KOPT-K1 (cell line): ENCODE results near the gene IFNL4.

Source experiments
- H3K27ac ChIP-seq: fragments of 200-600 bp; sonication (generic); 2 replicates; pipeline ENCODE4 v1.5.1; 2016; ENCODE audit warnings: antibody characterized with exemption, mild to moderate bottlenecking, low read depth, low read length; ENCODE audit not compliant: poor library complexity, severe bottlenecking
- H3K36me3 ChIP-seq: fragments of 200-600 bp; sonication (generic); 2 replicates; pipeline ENCODE4 v1.5.1; 2017; ENCODE audit warnings: antibody characterized with exemption, mild to moderate bottlenecking, low read length, moderate library complexity; ENCODE audit not compliant: insufficient read depth
- H3K9me3 ChIP-seq: fragments of 200-600 bp; sonication (generic); 2 replicates; pipeline ENCODE4 v1.5.1; 2017; ENCODE audit warnings: antibody characterized with exemption, low read length, mild to moderate bottlenecking; ENCODE audit not compliant: insufficient read depth, poor library complexity, severe bottlenecking

IFNL4 gene

GRCh38 chr19:39265321-39265916 is 16.8 kb upstream of the IFNL4 start:
- no peak overlapping the region for H3K27ac ChIP-seq
- H3K36me3 ChIP-seq = no peaks in the 10 kb centered on the region
- H3K9me3 ChIP-seq = no peaks in the 10 kb centered on the region

GRCh38 chr19:39264306-39265290 is 15.9 kb upstream of the IFNL4 start:
- Histone ChIP-seq H3K27ac (no peak overlapping the region), H3K9me3 (no peaks in the 10 kb centered on the region), H3K36me3 (no peaks in the 10 kb centered on the region)

- Histone ChIP-seq H3K36me3 (no peaks in the 10 kb centered on the region), H3K27ac (no peak overlapping the region), H3K9me3 (no peaks in the 10 kb centered on the region)
Observed at GRCh38 chr19:39263912-39264305, 15.3 kb upstream of the IFNL4 start.

- Histone ChIP-seq H3K27ac (no peak overlapping the region), H3K9me3 (no peaks in the 10 kb centered on the region), H3K36me3 (no peaks in the 10 kb centered on the region)
Observed at GRCh38 chr19:39262496-39262895, 13.8 kb upstream of the IFNL4 start.

- Histone ChIP-seq H3K27ac (no peak overlapping the region), H3K36me3 (no peaks in the 10 kb centered on the region), H3K9me3 (no peaks in the 10 kb centered on the region)
Observed at GRCh38 chr19:39261704-39262103, 13.0 kb upstream of the IFNL4 start.

GRCh38 chr19:39257227-39257626 is 8.6 kb upstream of the IFNL4 start:
- H3K9me3 ChIP-seq = no peaks in the 10 kb centered on the region
- H3K36me3 ChIP-seq = no peaks in the 10 kb centered on the region

GRCh38 chr19:39254531-39255345 is 6.1 kb upstream of the IFNL4 start:
- Histone ChIP-seq H3K9me3 (no peaks in the 10 kb centered on the region), H3K27ac (no peak overlapping the region)

More at GRCh38 chr19:39257227-39257626, 8.6 kb upstream of the IFNL4 start:
- H3K27ac ChIP-seq = no peak overlapping the region

GRCh38 chr19:39253374-39254149 is 4.9 kb upstream of the IFNL4 start:
- H3K27ac ChIP-seq = no peak overlapping the region
- H3K36me3 ChIP-seq = no peaks in the 10 kb centered on the region
- H3K9me3 ChIP-seq = no peaks in the 10 kb centered on the region

More at GRCh38 chr19:39254531-39255345, 6.1 kb upstream of the IFNL4 start:
- no peaks in the 10 kb centered on the region for H3K36me3 ChIP-seq

- Histone ChIP-seq H3K27ac (peak overlapping the region; percentile 5), H3K36me3 (no peaks in the 10 kb centered on the region), H3K9me3 (no peaks in the 10 kb centered on the region)
Observed at GRCh38 chr19:39252458-39252857, 3.8 kb upstream of the IFNL4 start.

- no peaks in the 10 kb centered on the region for H3K36me3 ChIP-seq
- no peaks in the 10 kb centered on the region for H3K9me3 ChIP-seq
- H3K27ac ChIP-seq = no peak overlapping the region
Observed at GRCh38 chr19:39251846-39252245, 3.2 kb upstream of the IFNL4 start.

- no peaks in the 10 kb centered on the region for H3K36me3 ChIP-seq
- H3K9me3 ChIP-seq = no peaks in the 10 kb centered on the region
- H3K27ac ChIP-seq = no peak overlapping the region
Observed at GRCh38 chr19:39251081-39251480, 2.4 kb upstream of the IFNL4 start.

GRCh38 chr19:39247701-39248664 is 673 bp downstream of the IFNL4 start:
- Histone ChIP-seq H3K27ac (no peak overlapping the region), H3K9me3 (no peaks in the 10 kb centered on the region), H3K36me3 (no peaks in the 10 kb centered on the region)

GRCh38 chr19:39246951-39247669 is 1.5 kb downstream of the IFNL4 start:
- Histone ChIP-seq H3K9me3 (no peaks in the 10 kb centered on the region), H3K36me3 (no peaks in the 10 kb centered on the region), H3K27ac (no peak overlapping the region)
